A549 treated with Hydrocortisone at 1 μM for 4 hours (cell line): ENCODE data around the gene CSE1L. TPM values are rescaled to one million over a fixed set of nuclear protein-coding genes. Genes with fewer than 3 reads are reported as not detected.

ENCODE experiments used
- total RNA-seq: library from RNA; stranded (reverse); fragments of 200-300 nt; extraction: Qiagen RNA extraction; gene quantifications from 5 replicates; pipeline ENCODE4 v1.2.3, GENCODE V29; 2022

The CSE1L gene
- 87.3 to 107 TPM (median 88.9 TPM) in 5 replicates for total RNA-seq

GRCh38 chr20:49046087-49046900 is at the start of gene CSE1L:
Gene CSE1L, plus strand, starts transcription at chr20:49046312. Its CDS starts 12,152 bp downstream, at chr20:49058464.

Other genes with a start within 250 kb of the CSE1L start
- 13.6 to 15.8 TPM (median 14.3 TPM) in 5 replicates for gene PREX1, start 218.3 kb upstream of the CSE1L start, total RNA-seq
- gene ARFGEF2, start 124.6 kb upstream of the CSE1L start, total RNA-seq = 11.3 to 17.6 TPM (median 14.4 TPM) in 5 replicates
- 52.3 to 71.1 TPM (median 59.3 TPM) in 5 replicates for gene STAU1, start 142.0 kb downstream of the CSE1L start, total RNA-seq
- 57.8 to 67.8 TPM (median 58.8 TPM) in 5 replicates for gene DDX27, start 173.1 kb downstream of the CSE1L start, total RNA-seq
- 22.4 to 28.1 TPM (median 23.2 TPM) in 5 replicates for gene ZNFX1, start 231.7 kb downstream of the CSE1L start, total RNA-seq